ENCODE measurements around the gene HOOK1. TPM values are rescaled to one million over a fixed set of nuclear protein-coding genes. Genes with fewer than 3 reads are reported as not detected.
A peak's percentile ranks its signal among the peaks of the same experiment; 100 is the strongest.

The HOOK1 gene
- total RNA-seq, result 57.2 to 73.7 TPM (median 67.6 TPM) in 3 replicates

DNA sequence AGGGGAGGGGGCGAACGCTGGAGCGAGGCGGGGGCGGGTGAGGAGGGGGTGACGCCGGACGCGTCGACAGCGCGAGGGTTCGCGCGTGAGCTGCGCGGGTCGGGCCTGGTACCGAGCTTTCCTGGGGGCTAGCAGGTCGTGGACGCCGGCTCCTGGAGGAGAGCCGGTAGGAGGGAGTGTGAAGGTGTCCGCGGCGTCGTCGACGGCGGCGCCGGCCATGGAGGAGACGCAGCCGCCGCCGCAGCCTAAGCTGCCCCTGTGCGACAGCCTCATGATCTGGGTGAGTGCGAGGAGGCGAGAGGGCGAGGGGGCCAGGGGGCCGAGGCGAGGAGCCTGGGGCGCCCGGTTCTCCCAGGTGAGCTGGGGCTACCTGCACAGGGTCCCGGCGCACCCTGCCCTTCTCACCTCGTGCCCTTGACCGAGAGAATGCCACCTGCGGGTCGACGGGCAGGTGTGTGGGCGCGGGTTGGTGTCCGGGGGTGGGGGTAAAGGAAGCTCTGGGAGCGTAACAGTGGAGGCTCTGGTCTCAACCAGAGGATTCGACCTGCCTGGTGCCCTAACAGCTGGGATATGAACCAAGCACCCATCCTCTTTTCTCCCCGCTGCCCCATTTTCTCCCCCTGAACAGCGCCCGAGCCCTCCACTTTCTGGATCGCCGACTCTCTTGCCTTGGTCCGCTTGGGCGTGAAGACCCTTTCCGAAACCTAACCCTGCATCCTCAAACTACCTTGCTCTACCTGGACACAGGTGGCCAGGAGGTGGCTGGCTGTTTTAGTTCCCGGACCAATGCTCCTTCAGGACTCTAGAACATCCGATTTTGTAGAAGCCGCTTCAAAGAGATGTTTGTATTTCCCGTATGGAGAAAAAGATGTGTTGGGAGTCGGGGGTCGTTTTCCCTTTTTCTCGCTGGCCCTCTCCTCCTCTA lies at the start of gene HOOK1:
HOOK1 (plus strand) TSS at position 49 of the 925 bp plus-strand sequence; CDS start at position 218, 169 bp downstream.
- Mint-ChIP-seq H3K4me1 (peaks cover 13% of the 10 kb centered on the region), H3K36me3 (no peaks in the 10 kb centered on the region), H3K27me3 (ENCODE audit: low read depth) (peaks cover 12% of the 10 kb centered on the region), H3K9me3 (no peaks in the 10 kb centered on the region), H3K4me3 (peak within 1 kb of the TSS; percentile 78), H3K27ac (peak within 1 kb of the TSS; percentile 90)
- peak; percentile 19 to 45 for DNase-seq (ENCODE audit: low spot score in 2 of 2, unreplicated experiment in 2 of 2)
- TF ChIP-seq, protein P1, sequence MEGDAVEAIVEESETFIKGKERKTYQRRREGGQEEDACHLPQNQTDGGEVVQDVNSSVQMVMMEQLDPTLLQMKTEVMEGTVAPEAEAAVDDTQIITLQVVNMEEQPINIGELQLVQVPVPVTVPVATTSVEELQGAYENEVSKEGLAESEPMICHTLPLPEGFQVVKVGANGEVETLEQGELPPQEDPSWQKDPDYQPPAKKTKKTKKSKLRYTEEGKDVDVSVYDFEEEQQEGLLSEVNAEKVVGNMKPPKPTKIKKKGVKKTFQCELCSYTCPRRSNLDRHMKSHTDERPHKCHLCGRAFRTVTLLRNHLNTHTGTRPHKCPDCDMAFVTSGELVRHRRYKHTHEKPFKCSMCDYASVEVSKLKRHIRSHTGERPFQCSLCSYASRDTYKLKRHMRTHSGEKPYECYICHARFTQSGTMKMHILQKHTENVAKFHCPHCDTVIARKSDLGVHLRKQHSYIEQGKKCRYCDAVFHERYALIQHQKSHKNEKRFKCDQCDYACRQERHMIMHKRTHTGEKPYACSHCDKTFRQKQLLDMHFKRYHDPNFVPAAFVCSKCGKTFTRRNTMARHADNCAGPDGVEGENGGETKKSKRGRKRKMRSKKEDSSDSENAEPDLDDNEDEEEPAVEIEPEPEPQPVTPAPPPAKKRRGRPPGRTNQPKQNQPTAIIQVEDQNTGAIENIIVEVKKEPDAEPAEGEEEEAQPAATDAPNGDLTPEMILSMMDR (IDR thresholded peaks at IDR 0.05; ENCODE audit: unreplicated experiment), result no peak

DNA sequence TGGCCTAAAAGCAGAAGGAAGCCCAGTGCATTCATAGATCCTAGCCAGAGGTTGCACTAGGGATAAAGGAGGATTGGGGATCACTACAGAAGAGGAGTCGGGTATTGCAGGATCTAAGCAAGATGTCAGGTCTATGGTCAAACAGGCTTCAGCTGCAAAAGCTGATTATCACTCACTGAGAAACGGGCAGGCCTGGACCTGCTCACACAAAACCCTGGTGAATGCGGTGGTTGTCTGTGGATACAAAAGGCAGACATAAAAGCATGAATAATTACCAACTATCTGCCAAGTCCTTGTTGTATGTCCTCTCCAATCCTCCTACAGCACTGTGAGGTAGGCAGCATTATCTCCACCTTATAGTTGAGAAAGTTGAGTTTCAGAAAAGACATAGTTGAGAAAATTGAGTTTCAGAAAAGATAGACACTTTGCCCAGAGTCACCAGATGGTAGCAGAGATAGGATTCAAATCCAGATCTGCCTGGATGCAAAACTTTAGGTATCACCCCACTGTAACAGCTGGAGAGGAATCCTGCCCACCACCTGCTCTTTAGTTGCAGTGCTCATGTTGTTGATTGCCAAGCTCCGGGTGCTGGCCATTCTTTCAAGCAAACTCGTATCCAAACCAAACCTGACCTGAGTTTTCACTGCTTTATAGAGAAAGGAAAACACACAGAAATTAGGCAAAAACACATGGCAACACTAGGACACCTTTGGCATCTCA lies 49.6 kb upstream of the HOOK1 start:
- H3K4me3 Mint-ChIP-seq, result no peak overlapping the region
- H3K36me3 Mint-ChIP-seq, result no peaks in the 10 kb centered on the region
- H3K27ac Mint-ChIP-seq, result peak overlapping the region; percentile 35
- no peak for DNase-seq (ENCODE audit: low spot score in 2 of 2, unreplicated experiment in 2 of 2)
- H3K9me3 Mint-ChIP-seq, result no peaks in the 10 kb centered on the region
- TF ChIP-seq, protein P1 (IDR thresholded peaks at IDR 0.05; ENCODE audit: unreplicated experiment), result no peak
- H3K4me1 Mint-ChIP-seq, result peaks cover 67% of the 10 kb centered on the region
- H3K27me3 Mint-ChIP-seq (ENCODE audit: low read depth), result no peaks in the 10 kb centered on the region

DNA sequence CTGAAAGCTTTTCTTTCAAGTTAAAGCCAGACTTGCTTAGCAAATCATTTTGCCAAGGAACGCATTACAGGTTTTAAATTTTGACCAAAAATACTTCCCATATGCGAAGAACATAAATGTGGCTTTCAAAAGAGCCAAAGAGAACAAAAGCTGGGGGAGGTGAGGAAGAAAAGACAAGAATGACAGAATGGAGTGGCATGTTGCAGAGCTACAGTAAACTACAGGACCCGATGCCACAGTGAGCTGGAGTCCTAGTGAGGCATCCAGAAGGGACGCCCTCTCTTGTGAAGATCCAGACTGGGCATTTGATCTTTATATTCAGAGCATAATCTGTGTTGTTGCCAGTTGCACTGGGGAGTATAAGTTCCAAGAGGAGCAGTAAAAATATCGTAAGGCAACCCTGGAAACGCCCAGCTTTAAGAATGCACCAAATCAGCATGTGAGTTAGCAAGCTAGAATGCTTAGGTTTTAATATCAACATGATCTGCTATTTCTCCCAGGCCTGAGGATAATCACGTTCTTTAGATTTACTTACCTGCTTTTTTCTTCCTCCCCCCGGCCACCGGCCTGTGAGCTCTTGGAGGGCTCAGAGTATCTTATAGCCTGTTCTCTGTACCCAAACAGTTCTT lies 48.4 kb upstream of the HOOK1 start:
- peak overlapping the region; percentile 63 for H3K27ac Mint-ChIP-seq
- no peaks in the 10 kb centered on the region for H3K9me3 Mint-ChIP-seq
- TF ChIP-seq, protein P1 (IDR thresholded peaks at IDR 0.05; ENCODE audit: unreplicated experiment), result no peak
- no peak overlapping the region for H3K4me3 Mint-ChIP-seq
- no peaks in the 10 kb centered on the region for H3K36me3 Mint-ChIP-seq
- peaks cover 66% of the 10 kb centered on the region for H3K4me1 Mint-ChIP-seq
- no peaks in the 10 kb centered on the region for H3K27me3 Mint-ChIP-seq (ENCODE audit: low read depth)
- DNase-seq (ENCODE audit: low spot score in 2 of 2, unreplicated experiment in 2 of 2), result no peak

DNA sequence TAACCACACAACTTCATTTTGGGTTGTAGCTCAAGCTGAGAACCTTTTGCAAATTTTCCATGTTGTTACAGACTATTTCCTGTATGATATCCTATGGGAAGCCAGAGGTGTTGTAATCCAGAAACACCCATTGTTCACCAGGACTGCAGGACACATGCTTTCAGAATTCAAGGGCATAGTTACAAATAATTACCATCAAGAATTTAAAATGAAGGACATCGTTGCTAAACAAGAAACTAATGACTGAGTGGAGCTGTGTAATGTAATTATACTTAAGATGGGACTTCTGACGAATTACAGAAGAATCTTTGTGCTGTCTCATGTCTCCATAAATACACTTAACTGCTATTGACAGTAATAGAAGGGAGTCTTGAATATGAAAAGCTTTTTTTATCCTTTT lies 47.6 kb upstream of the HOOK1 start:
- Mint-ChIP-seq H3K27me3 (ENCODE audit: low read depth) (no peaks in the 10 kb centered on the region), H3K27ac (peak overlapping the region; percentile 64), H3K36me3 (no peaks in the 10 kb centered on the region), H3K4me3 (no peak overlapping the region), H3K4me1 (peaks cover 64% of the 10 kb centered on the region), H3K9me3 (no peaks in the 10 kb centered on the region)
- TF ChIP-seq, protein P1 (IDR thresholded peaks at IDR 0.05; ENCODE audit: unreplicated experiment), result no peak
- DNase-seq (ENCODE audit: low spot score in 2 of 2, unreplicated experiment in 2 of 2), result no peak

DNA sequence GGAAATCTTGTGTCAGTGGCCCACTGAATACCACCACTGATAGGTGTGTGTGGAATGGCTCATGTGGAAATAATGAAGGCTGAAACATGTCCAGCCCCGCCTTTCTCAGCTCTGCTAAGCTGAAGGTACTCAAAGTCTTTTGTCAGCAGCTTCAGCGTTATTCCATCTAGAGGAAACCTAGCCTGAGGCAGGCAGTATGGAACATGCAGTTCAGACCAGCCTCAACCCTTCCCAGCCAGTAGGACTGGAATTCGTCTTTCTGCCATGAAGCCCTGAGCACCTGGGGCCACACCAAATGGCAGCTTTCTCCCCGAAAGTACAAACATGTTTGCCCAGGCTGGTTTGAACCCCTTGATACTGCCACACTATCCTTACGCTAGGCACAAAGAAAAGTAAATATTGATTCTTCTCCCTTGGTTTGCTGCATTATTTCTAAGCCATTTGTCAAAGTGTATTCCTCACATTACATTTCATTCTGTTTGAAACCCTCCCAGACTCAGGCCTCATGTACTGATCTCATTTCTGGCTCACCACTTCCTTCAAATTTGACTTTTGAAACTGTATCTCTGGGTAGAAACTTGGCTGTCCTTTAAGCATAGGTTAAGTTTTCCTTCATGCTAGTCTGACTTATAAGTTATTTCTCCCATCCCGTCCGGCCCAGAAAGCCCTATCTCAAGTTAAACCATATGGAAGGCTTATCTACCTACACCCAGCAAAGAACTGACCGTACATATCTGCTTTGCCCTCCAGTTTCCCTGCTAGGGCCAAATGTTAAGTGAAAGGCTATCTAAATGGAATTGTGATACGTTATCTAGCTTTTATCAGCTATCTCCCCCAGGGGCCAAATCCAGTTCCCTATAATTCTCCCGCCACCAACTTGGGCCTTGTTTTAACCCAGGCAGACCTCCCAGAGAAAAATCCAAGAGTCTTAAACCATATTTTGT lies 45.7 kb upstream of the HOOK1 start:
- H3K4me1 Mint-ChIP-seq, result peaks cover 54% of the 10 kb centered on the region

More for the DNA sequence above, 45.7 kb upstream of the HOOK1 start:
- TF ChIP-seq, protein P1 (IDR thresholded peaks at IDR 0.05; ENCODE audit: unreplicated experiment), result no peak
- Mint-ChIP-seq H3K9me3 (no peaks in the 10 kb centered on the region), H3K27me3 (ENCODE audit: low read depth) (no peaks in the 10 kb centered on the region), H3K27ac (peak overlapping the region; percentile 26), H3K36me3 (no peaks in the 10 kb centered on the region), H3K4me3 (no peak overlapping the region)
- no peak for DNase-seq (ENCODE audit: low spot score in 2 of 2, unreplicated experiment in 2 of 2)
